CD14-positive monocyte (primary cell): ENCODE data around the gene CCR7. TPM values are rescaled to one million over a fixed set of nuclear protein-coding genes. Genes with fewer than 3 reads are reported as not detected.
"Not testable (repeated sequence)": the region's sequence is repeated elsewhere in the genome, so short reads cannot be mapped to it uniquely, and the experiment has no call there.

Source experiments
- DNase-seq, 3 donors: peaks; one replicate each; pipeline ENCODE4 v3.0.0-alpha.2; 2011 to 2022
- H2AFZ ChIP-seq: 2 replicates; pipeline ENCODE4 v1.6.0; 2012; ENCODE audit warnings: mild to moderate bottlenecking, low read depth, low read length, inconsistent platforms; ENCODE audit not compliant: insufficient read depth, poor library complexity, severe bottlenecking
- H3K27ac ChIP-seq, 2 donors: 1 replicate in 1 of 2; 2 replicates in 1 of 2; pipeline ENCODE4 v1.5.1; 2012 to 2013; ENCODE audit warnings: low read length in 2 of 2, control low read depth in 1 of 2, inconsistent platforms in 1 of 2, low read depth in 1 of 2, mild to moderate bottlenecking in 1 of 2
- H3K27me3 ChIP-seq, 2 donors: one replicate each; pipeline versions ENCODE4 v1.6.0 to v1.6.1; 2011 to 2013; ENCODE audit warnings: low read length in 2 of 2; ENCODE audit not compliant: control insufficient read depth in 2 of 2, insufficient read depth in 2 of 2
- H3K36me3 ChIP-seq, 2 donors: replicated peaks in 1 of 2; 1 replicate in 1 of 2; 2 replicates in 1 of 2; pipeline versions ENCODE4 v1.5.1 to v1.6.1; 2012 to 2013; ENCODE audit warnings: low read length in 2 of 2, control low read depth in 1 of 2, inconsistent platforms in 1 of 2, mild to moderate bottlenecking in 1 of 2; ENCODE audit not compliant: insufficient read depth in 2 of 2, control insufficient read depth in 1 of 2
- H3K4me1 ChIP-seq, 2 donors: 1 replicate in 1 of 2; 2 replicates in 1 of 2; pipeline versions ENCODE4 v1.5.1 to v1.6.1; 2012 to 2013; ENCODE audit warnings: low read length in 2 of 2, control low read depth in 1 of 2, inconsistent platforms in 1 of 2, mild to moderate bottlenecking in 1 of 2, moderate library complexity in 1 of 2; ENCODE audit not compliant: insufficient read depth in 2 of 2, control insufficient read depth in 1 of 2
- H3K4me2 ChIP-seq: replicated peaks from 2 replicates; pipeline ENCODE3; 2012; ENCODE audit warnings: low read length, moderate library complexity, mild to moderate bottlenecking; ENCODE audit not compliant: poor library complexity, severe bottlenecking; ENCODE audit errors: extremely low read depth
- H3K4me3 ChIP-seq, 3 experiments: fragments of 200-600 bp in 1 of 3; sonication (generic) in 1 of 3; replicated peaks in 1 of 3; 1 replicate in 2 of 3; 2 replicates in 1 of 3; pipeline ENCODE4 v1.5.1; 2011 to 2013; ENCODE audit warnings: low read length in 3 of 3, mild to moderate bottlenecking in 3 of 3, control low read depth in 2 of 3, low read depth in 2 of 3, inconsistent platforms in 1 of 3, moderate library complexity in 1 of 3
- H3K79me2 ChIP-seq: 2 replicates; pipeline ENCODE4 v1.6.0; 2012; ENCODE audit warnings: mild to moderate bottlenecking, control low read depth, inconsistent platforms, low read length, moderate library complexity; ENCODE audit not compliant: insufficient read depth
- H3K9ac ChIP-seq: 2 replicates; pipeline ENCODE4 v1.6.0; 2017; ENCODE audit warnings: low read length, mild to moderate bottlenecking; ENCODE audit not compliant: insufficient read depth, poor library complexity, severe bottlenecking
- H3K9me3 ChIP-seq, 2 donors: replicated peaks in 1 of 2; 1 replicate in 1 of 2; 2 replicates in 1 of 2; pipeline versions ENCODE4 v1.5.1 to v1.6.1; 2012 to 2013; ENCODE audit warnings: low read length in 2 of 2, control low read depth in 1 of 2; ENCODE audit not compliant: control insufficient read depth in 1 of 2, insufficient read depth in 1 of 2
- H4K20me1 ChIP-seq: 2 replicates; pipeline ENCODE4 v1.6.0; 2012; ENCODE audit warnings: mild to moderate bottlenecking, low read length, control low read depth, moderate library complexity; ENCODE audit not compliant: insufficient read depth
- H3K27ac Mint-ChIP-seq, 7 donors: one replicate each; pipeline ENCODE4 v1.8.0; 2020; ENCODE audit warnings: mild to moderate bottlenecking in 7 of 7, mixed read lengths in 7 of 7, moderate library complexity in 6 of 7, inconsistent platforms in 2 of 7
- H3K27me3 Mint-ChIP-seq, 3 donors: one replicate each; pipeline ENCODE4 v1.8.0; 2021 to 2022; ENCODE audit warnings: low read depth in 3 of 3, mild to moderate bottlenecking in 3 of 3, mixed read lengths in 3 of 3, moderate library complexity in 3 of 3, inconsistent platforms in 1 of 3
- H3K36me3 Mint-ChIP-seq, 2 donors: one replicate each; pipeline ENCODE4 v1.8.0; 2020; ENCODE audit warnings: mixed read lengths in 2 of 2, inconsistent platforms in 1 of 2, mild to moderate bottlenecking in 1 of 2
- H3K4me1 Mint-ChIP-seq: one replicate; pipeline ENCODE4 v1.8.0; 2020; ENCODE audit warnings: mild to moderate bottlenecking, mixed read lengths
- H3K4me3 Mint-ChIP-seq, 2 donors: one replicate each; pipeline ENCODE4 v1.8.0; 2020; ENCODE audit warnings: mild to moderate bottlenecking in 2 of 2, mixed read lengths in 2 of 2, moderate library complexity in 1 of 2
- H3K9me3 Mint-ChIP-seq, 7 donors: one replicate each; pipeline ENCODE4 v1.8.0; 2020 to 2022; ENCODE audit warnings: mixed read lengths in 7 of 7, mild to moderate bottlenecking in 6 of 7, moderate library complexity in 6 of 7, inconsistent platforms in 2 of 7
- WGBS: methylation state at CpG from one replicate; pipeline ENCODE4 v1.1.5; 2013; ENCODE audit warnings: missing lambda C conversion rate; ENCODE audit not compliant: insufficient coverage; 5-methylcytosine and 5-hydroxymethylcytosine counted together
- intact Hi-C, 2 donors: fragments of 100-400 bp; cut with micrococcal nuclease; formaldehyde crosslinking; loops; one replicate each; pipeline versions ENCODE4 v1.15.0 to v1.15.1; 2023
- polyA plus RNA-seq, 3 donors: library from polyadenylated mRNA; depleted of rRNA in 1 of 3; unstranded in 2 of 3; stranded (reverse) in 1 of 3; fragments of 300-500 nt in 2 of 3; fragments of >200 nt in 1 of 3; fragmentation: Illumina TruSeq in 2 of 3; gene quantifications; 1 replicate in 2 of 3; 2 replicates in 1 of 3; pipeline ENCODE4 v1.2.3, GENCODE V29; 2012 to 2021
- TF ChIP-seq, protein P1 (sequence below): fragments of 200-600 bp; IDR thresholded peaks from one replicate; pipeline ENCODE4 v1.8.0; 2022; ENCODE audit warnings: antibody characterized with exemption, mild to moderate bottlenecking

CCR7 gene
- polyA plus RNA-seq, 3 donors, result 0.15 to 2.1 (median 1.2) TPM

- Mint-ChIP-seq H3K27me3 (peaks cover 5 to 10% (median 6%) of the 10 kb centered on the region in 3 donors), H3K4me1 (peaks cover 11% of the 10 kb centered on the region), H3K9me3 (peaks cover 9 to 19% (median 13%) of the 10 kb centered on the region in 7 donors)
- no CpG with 5 or more reads among the region's 2 CpGs for WGBS
- H3K4me3 Mint-ChIP-seq, H3K36me3 ChIP-seq, H3K27me3 ChIP-seq, H3K27ac ChIP-seq, H3K36me3 Mint-ChIP-seq, intact Hi-C loops, H3K4me3 ChIP-seq, DNase-seq, H3K9me3 ChIP-seq, H3K9ac ChIP-seq, H3K4me1 ChIP-seq, H3K27ac Mint-ChIP-seq, H3K79me2 ChIP-seq, H2AFZ ChIP-seq, H4K20me1 ChIP-seq, H3K4me2 ChIP-seq: not testable (repeated sequence)
Measured at GRCh38 chr17:40584950-40585349, 19.7 kb upstream of the CCR7 start.

GRCh38 chr17:40582328-40582901, 17.1 kb upstream of the CCR7 start:
- Histone ChIP-seq H3K79me2 (no peaks in the 10 kb centered on the region), H3K4me3 (no peak overlapping the region), H2AFZ (peak overlapping the region; percentile 25), H3K4me1 (peaks cover 6 to 9% of the 10 kb centered on the region in 2 donors), H4K20me1 (no peaks in the 10 kb centered on the region), H3K4me2 (no peak overlapping the region), H3K27me3 (no peaks in the 10 kb centered on the region), H3K27ac (no peak overlapping the region), H3K36me3 (no peaks in the 10 kb centered on the region), H3K9me3 (no peaks in the 10 kb centered on the region), H3K9ac (no peak overlapping the region)
- H3K4me3 Mint-ChIP-seq, result peak overlapping the region in 1 of 2 donors; percentile 10
- peaks cover 7 to 16% (median 12%) of the 10 kb centered on the region in 7 donors for H3K9me3 Mint-ChIP-seq
- no peaks in the 10 kb centered on the region for H3K36me3 Mint-ChIP-seq
- 0% methylated on average over 7 of the region's 11 CpGs for WGBS
- peaks cover 11% of the 10 kb centered on the region for H3K4me1 Mint-ChIP-seq
- H3K27ac Mint-ChIP-seq, result peak overlapping the region in 1 of 7 donors; percentile 56
- H3K27me3 Mint-ChIP-seq, result peaks cover 5 to 10% (median 6%) of the 10 kb centered on the region in 3 donors
- peak in 2 of 3 donors; percentile 4 to 25 for DNase-seq
- TF ChIP-seq, protein P1, sequence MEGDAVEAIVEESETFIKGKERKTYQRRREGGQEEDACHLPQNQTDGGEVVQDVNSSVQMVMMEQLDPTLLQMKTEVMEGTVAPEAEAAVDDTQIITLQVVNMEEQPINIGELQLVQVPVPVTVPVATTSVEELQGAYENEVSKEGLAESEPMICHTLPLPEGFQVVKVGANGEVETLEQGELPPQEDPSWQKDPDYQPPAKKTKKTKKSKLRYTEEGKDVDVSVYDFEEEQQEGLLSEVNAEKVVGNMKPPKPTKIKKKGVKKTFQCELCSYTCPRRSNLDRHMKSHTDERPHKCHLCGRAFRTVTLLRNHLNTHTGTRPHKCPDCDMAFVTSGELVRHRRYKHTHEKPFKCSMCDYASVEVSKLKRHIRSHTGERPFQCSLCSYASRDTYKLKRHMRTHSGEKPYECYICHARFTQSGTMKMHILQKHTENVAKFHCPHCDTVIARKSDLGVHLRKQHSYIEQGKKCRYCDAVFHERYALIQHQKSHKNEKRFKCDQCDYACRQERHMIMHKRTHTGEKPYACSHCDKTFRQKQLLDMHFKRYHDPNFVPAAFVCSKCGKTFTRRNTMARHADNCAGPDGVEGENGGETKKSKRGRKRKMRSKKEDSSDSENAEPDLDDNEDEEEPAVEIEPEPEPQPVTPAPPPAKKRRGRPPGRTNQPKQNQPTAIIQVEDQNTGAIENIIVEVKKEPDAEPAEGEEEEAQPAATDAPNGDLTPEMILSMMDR, result no peak
- intact Hi-C loops, result no loop called here
